Mesenchymal stem cell (in vitro differentiated cells and primary cell): Measurements from ENCODE around the gene PCK2.

Experiments
- DNase-seq: peaks from one replicate; pipeline ENCODE4 v3.0.0-alpha.2; 2013
- H2AFZ ChIP-seq: one replicate; pipeline ENCODE4 v1.6.1; 2013; ENCODE audit warnings: low read depth, mild to moderate bottlenecking, control low read depth, inconsistent platforms, low read length, moderate library complexity
- H2AK5ac ChIP-seq: 2 replicates; pipeline ENCODE4 v1.6.1; 2013; ENCODE audit warnings: low read length, moderate library complexity, mild to moderate bottlenecking, inconsistent platforms; ENCODE audit not compliant: severe bottlenecking
- H2BK120ac ChIP-seq: one replicate; pipeline ENCODE4 v1.6.1; 2013; ENCODE audit warnings: low read depth, mild to moderate bottlenecking, inconsistent platforms, low read length, moderate library complexity
- H2BK12ac ChIP-seq, 2 experiments: one replicate each; pipeline ENCODE4 v1.6.1; 2013; ENCODE audit warnings: inconsistent platforms in 2 of 2, low read length in 2 of 2, mild to moderate bottlenecking in 2 of 2, moderate library complexity in 2 of 2, control low read depth in 1 of 2
- H2BK15ac ChIP-seq: one replicate; pipeline ENCODE4 v1.6.1; 2013; ENCODE audit warnings: mild to moderate bottlenecking, low read depth, inconsistent platforms; ENCODE audit not compliant: poor library complexity, severe bottlenecking
- H2BK5ac ChIP-seq: 2 replicates; pipeline ENCODE4 v1.6.1; 2013; ENCODE audit warnings: low read depth, mild to moderate bottlenecking, low read length, control low read depth, inconsistent platforms; ENCODE audit not compliant: poor library complexity, severe bottlenecking
- H3K14ac ChIP-seq, 2 experiments: one replicate each; pipeline ENCODE4 v1.6.1; 2013; ENCODE audit warnings: inconsistent platforms in 2 of 2, low read length in 2 of 2, control low read depth in 1 of 2, mild to moderate bottlenecking in 1 of 2, moderate library complexity in 1 of 2
- H3K18ac ChIP-seq, 2 experiments: one replicate each; pipeline ENCODE4 v1.6.1; 2013; ENCODE audit warnings: inconsistent platforms in 2 of 2, low read length in 2 of 2, control low read depth in 1 of 2, low read depth in 1 of 2, mild to moderate bottlenecking in 1 of 2
- H3K23ac ChIP-seq, 2 experiments: one replicate each; pipeline ENCODE4 v1.6.1; 2013; ENCODE audit warnings: inconsistent platforms in 2 of 2, low read length in 2 of 2, mild to moderate bottlenecking in 2 of 2, moderate library complexity in 2 of 2, control low read depth in 1 of 2
- H3K27ac ChIP-seq: 2 replicates; pipeline ENCODE4 v1.5.1; 2013; ENCODE audit warnings: mild to moderate bottlenecking, moderate library complexity, low read length, control low read depth, inconsistent platforms; ENCODE audit not compliant: poor library complexity, severe bottlenecking
- H3K27me3 ChIP-seq, 2 experiments: 2 replicates each; pipeline versions ENCODE4 v1.6.1 to v1.7.0; 2013; ENCODE audit warnings: low read length in 2 of 2, mild to moderate bottlenecking in 2 of 2, moderate library complexity in 2 of 2, control low read depth in 1 of 2, inconsistent platforms in 1 of 2; ENCODE audit not compliant: control insufficient read depth in 1 of 2, insufficient read depth in 1 of 2
- H3K36me3 ChIP-seq, 2 experiments: 2 replicates each; pipeline versions ENCODE4 v1.6.1 to v1.7.0; 2013; ENCODE audit warnings: low read length in 2 of 2, control low read depth in 1 of 2, inconsistent platforms in 1 of 2, low read depth in 1 of 2, mild to moderate bottlenecking in 1 of 2; ENCODE audit not compliant: insufficient read depth in 2 of 2, control insufficient read depth in 1 of 2
- H3K4ac ChIP-seq, 2 experiments: one replicate each; pipeline ENCODE4 v1.6.1; 2013; ENCODE audit warnings: inconsistent platforms in 2 of 2, low read length in 2 of 2, mild to moderate bottlenecking in 2 of 2, moderate library complexity in 2 of 2, control low read depth in 1 of 2, low read depth in 1 of 2
- H3K4me1 ChIP-seq: 2 replicates; pipeline ENCODE4 v1.6.1; 2013; ENCODE audit warnings: low read depth, low read length, control low read depth; ENCODE audit not compliant: control insufficient read depth, insufficient read depth
- H3K4me2 ChIP-seq: 2 replicates; pipeline ENCODE4 v1.6.1; 2013; ENCODE audit warnings: low read length, mild to moderate bottlenecking, inconsistent platforms; ENCODE audit not compliant: poor library complexity, severe bottlenecking
- H3K4me3 ChIP-seq, 2 experiments: 2 replicates each; pipeline versions ENCODE4 v1.5.1 to v1.7.0; 2013; ENCODE audit warnings: low read length in 2 of 2, mild to moderate bottlenecking in 2 of 2, control low read depth in 1 of 2, low read depth in 1 of 2; ENCODE audit not compliant: insufficient read depth in 1 of 2
- H3K79me1 ChIP-seq: replicated peaks from 2 replicates; pipeline ENCODE4 v1.6.1; 2013; ENCODE audit warnings: mild to moderate bottlenecking, control low read depth, low read length, inconsistent platforms; ENCODE audit not compliant: poor library complexity, severe bottlenecking
- H3K9ac ChIP-seq: 2 replicates; pipeline ENCODE4 v1.7.0; 2013; ENCODE audit warnings: mild to moderate bottlenecking, low read length, moderate library complexity
- H3K9me3 ChIP-seq: 2 replicates; pipeline ENCODE4 v1.7.0; 2013; ENCODE audit warnings: mild to moderate bottlenecking, low read length; ENCODE audit not compliant: control insufficient read depth
- H4K8ac ChIP-seq: one replicate; pipeline ENCODE4 v1.6.1; 2013; ENCODE audit warnings: inconsistent platforms, mild to moderate bottlenecking, low read length, moderate library complexity
- H4K91ac ChIP-seq: one replicate; pipeline ENCODE4 v1.6.1; 2013; ENCODE audit warnings: mild to moderate bottlenecking, low read length, inconsistent platforms
- WGBS: methylation state at CpG from one replicate; pipeline ENCODE4 v1.1.7; 2013; ENCODE audit warnings: mixed read lengths; 5-methylcytosine and 5-hydroxymethylcytosine counted together

The PCK2 gene

DNA sequence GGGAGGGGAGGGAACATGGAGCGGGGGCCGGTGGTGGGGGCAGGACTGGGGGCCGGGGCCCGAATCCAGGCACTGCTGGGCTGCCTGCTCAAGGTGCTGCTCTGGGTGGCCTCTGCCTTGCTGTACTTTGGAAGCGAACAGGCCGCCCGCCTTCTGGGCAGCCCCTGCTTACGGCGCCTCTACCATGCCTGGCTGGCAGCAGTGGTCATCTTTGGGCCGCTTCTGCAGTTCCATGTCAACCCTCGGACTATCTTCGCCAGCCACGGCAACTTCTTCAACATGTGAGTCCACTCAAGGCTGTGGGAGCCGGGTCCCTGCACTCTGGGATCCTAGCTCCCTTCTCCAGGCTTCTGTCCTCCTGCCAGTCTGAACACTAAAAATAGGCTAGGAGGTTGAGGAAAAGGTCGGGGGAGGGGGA, 37.4 kb downstream of the PCK2 start:
- no peak overlapping the region for H2BK15ac ChIP-seq
- H3K14ac ChIP-seq = no peak overlapping the region
- no peak overlapping the region for H2AFZ ChIP-seq
- no peak overlapping the region for H3K4me2 ChIP-seq
- WGBS = 91% methylated on average over 15 of the region's 15 CpGs
- H2BK120ac ChIP-seq = no peak overlapping the region
- H4K91ac ChIP-seq = no peak overlapping the region
- no peak overlapping the region for H4K8ac ChIP-seq
- DNase-seq = no peak
- no peak overlapping the region for H3K18ac ChIP-seq
- no peaks in the 10 kb centered on the region for H3K9me3 ChIP-seq
- no peaks in the 10 kb centered on the region for H3K27me3 ChIP-seq
- no peak overlapping the region for H2AK5ac ChIP-seq
- H3K79me1 ChIP-seq = peaks cover 3% of the 10 kb centered on the region
- no peak overlapping the region for H3K9ac ChIP-seq
- H3K36me3 ChIP-seq = peaks cover 0 to 12% of the 10 kb centered on the region in 2 experiments
- no peak overlapping the region for H3K23ac ChIP-seq
- H3K4me1 ChIP-seq = peaks cover 6% of the 10 kb centered on the region
- H2BK12ac ChIP-seq = no peak overlapping the region
- no peak overlapping the region for H2BK5ac ChIP-seq
- no peak overlapping the region for H3K4ac ChIP-seq
- no peak overlapping the region for H3K27ac ChIP-seq
- H3K4me3 ChIP-seq = no peak overlapping the region

DNA sequence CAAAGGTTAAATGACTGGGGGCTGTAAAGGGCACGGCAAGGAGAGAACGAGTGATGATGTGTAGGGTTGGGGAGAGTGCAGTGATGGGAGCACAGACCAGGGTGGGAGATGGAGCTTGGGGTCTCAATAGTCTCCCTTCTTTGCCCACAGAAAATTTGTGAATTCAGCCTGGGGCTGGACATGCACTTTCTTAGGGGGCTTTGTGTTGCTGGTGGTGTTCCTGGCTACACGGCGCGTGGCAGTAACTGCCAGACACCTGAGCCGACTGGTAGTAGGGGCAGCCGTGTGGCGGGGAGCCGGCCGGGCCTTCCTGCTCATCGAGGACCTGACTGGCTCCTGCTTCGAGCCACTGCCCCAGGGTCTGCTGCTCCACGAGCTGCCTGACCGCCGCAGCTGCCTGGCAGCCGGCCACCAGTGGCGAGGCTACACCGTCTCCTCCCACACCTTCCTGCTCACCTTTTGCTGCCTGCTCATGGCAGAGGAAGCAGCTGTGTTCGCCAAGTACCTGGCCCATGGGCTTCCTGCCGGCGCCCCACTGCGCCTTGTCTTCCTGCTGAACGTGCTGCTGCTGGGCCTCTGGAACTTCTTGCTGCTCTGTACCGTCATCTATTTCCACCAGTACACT, 38.1 kb downstream of the PCK2 start:
- Histone ChIP-seq H3K27ac (no peak overlapping the region), H3K79me1 (peaks cover 9% of the 10 kb centered on the region), H3K9me3 (no peaks in the 10 kb centered on the region), H2AK5ac (no peak overlapping the region), H3K14ac (no peak overlapping the region), H3K9ac (no peak overlapping the region), H3K4me3 (no peak overlapping the region), H2BK120ac (no peak overlapping the region), H4K8ac (peak overlapping the region; percentile 36), H3K18ac (no peak overlapping the region), H2BK5ac (no peak overlapping the region), H2BK12ac (no peak overlapping the region), H4K91ac (no peak overlapping the region), H3K4me1 (peaks cover 11% of the 10 kb centered on the region), H3K36me3 (peaks cover under 1 to 12% of the 10 kb centered on the region in 2 experiments), H3K4me2 (no peak overlapping the region), H2BK15ac (no peak overlapping the region), H3K23ac (no peak overlapping the region), H3K4ac (no peak overlapping the region), H3K27me3 (no peaks in the 10 kb centered on the region), H2AFZ (no peak overlapping the region)
- DNase-seq = no peak
- 88% methylated on average over 24 of the region's 24 CpGs for whole genome bisulfite sequencing

DNA sequence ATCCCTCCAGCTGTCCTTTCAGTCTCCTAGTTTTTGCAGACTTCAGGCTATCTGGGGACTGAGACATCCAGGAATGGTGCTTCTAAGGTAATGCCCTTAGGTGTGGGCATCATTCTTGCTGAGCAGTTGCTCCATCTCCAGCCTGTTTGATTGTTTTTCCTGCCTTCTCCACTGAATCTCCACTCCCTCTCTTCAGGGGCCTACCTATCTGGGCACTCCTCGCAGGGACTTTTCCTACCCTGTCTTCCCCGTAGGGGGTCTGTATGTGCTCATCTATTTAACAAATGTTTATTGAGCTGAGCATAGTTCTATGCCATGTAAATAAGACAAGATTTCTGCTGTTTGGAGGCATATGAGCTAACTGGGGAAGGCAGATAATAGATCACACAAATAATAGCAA, 38.9 kb downstream of the PCK2 start:
- H3K27me3 ChIP-seq = no peaks in the 10 kb centered on the region
- H3K4me2 ChIP-seq = no peak overlapping the region
- H3K4me1 ChIP-seq = peaks cover 13% of the 10 kb centered on the region
- H3K14ac ChIP-seq = no peak overlapping the region
- H3K9me3 ChIP-seq = no peaks in the 10 kb centered on the region
- no peak overlapping the region for H3K4me3 ChIP-seq
- no peak overlapping the region for H4K8ac ChIP-seq
- DNase-seq = no peak
- H3K18ac ChIP-seq = no peak overlapping the region
- H3K79me1 ChIP-seq = peaks cover 13% of the 10 kb centered on the region
- H3K9ac ChIP-seq = no peak overlapping the region
- no peak overlapping the region for H2AFZ ChIP-seq
- WGBS = 100% methylated on average over 1 of the region's 2 CpGs
- no peak overlapping the region for H2BK5ac ChIP-seq
- H2BK120ac ChIP-seq = no peak overlapping the region
- no peak overlapping the region for H2BK15ac ChIP-seq
- H3K4ac ChIP-seq = no peak overlapping the region
- H4K91ac ChIP-seq = no peak overlapping the region
- no peak overlapping the region for H2AK5ac ChIP-seq
- H3K36me3 ChIP-seq = peaks cover 8 to 18% of the 10 kb centered on the region in 2 experiments
- H2BK12ac ChIP-seq = no peak overlapping the region
- no peak overlapping the region for H3K23ac ChIP-seq
- H3K27ac ChIP-seq = no peak overlapping the region

DNA sequence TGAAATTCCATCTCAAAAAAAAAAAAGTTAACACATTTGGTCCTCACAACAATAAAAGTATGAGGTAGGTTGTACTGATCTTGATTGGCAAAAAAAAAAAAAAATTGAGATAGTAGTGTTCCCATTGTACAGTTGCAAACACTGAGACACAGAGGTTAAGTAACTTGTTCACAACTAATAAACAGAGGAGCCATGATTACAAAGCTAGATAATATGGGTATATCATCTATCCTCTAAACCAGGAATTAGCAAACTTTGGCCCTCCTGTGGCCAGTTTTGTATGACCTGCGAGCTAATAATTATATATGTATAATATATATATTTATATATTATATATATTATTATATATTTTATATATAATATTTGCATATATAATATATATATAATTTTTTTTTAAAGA, 39.6 kb downstream of the PCK2 start:
- Histone ChIP-seq H3K4me1 (peaks cover 13% of the 10 kb centered on the region), H4K8ac (no peak overlapping the region), H3K4me2 (no peak overlapping the region), H2BK15ac (no peak overlapping the region), H3K4ac (no peak overlapping the region), H3K9ac (no peak overlapping the region), H2AK5ac (no peak overlapping the region), H3K9me3 (no peaks in the 10 kb centered on the region), H3K36me3 (peaks cover 16 to 25% of the 10 kb centered on the region in 2 experiments), H4K91ac (no peak overlapping the region), H3K79me1 (peaks cover 18% of the 10 kb centered on the region), H3K27me3 (no peaks in the 10 kb centered on the region), H2BK12ac (no peak overlapping the region), H3K27ac (no peak overlapping the region), H3K4me3 (no peak overlapping the region), H2BK120ac (no peak overlapping the region), H3K18ac (no peak overlapping the region), H2AFZ (no peak overlapping the region), H3K23ac (no peak overlapping the region), H2BK5ac (no peak overlapping the region), H3K14ac (no peak overlapping the region)
- DNase-seq = no peak
- whole genome bisulfite sequencing = no CpG with 5 or more reads among the region's 1 CpG
